Measurements from ENCODE around the gene COX8A.
A peak's percentile ranks its signal among the peaks of the same experiment; 100 is the strongest.

The COX8A gene

GRCh38 chr11:63974259-63975143, at the start of gene COX8A:
COX8A (plus strand) TSS chr11:63974620; CDS start chr11:63974681, 61 bp downstream.
- Histone ChIP-seq H3K4me3 (ENCODE audit: low read length) (peak within 1 kb of the TSS; percentile 97), H3K27me3 (replicated peaks; ENCODE audit: control insufficient read depth, insufficient read depth, low read length) (no peaks in the 10 kb centered on the region), H3K9me3 (ENCODE audit: control insufficient read depth, low read length) (no peaks in the 10 kb centered on the region), H3K9ac (ENCODE audit: low read length) (peak within 1 kb of the TSS; percentile 98), H3K4me1 (ENCODE audit: control insufficient read depth, insufficient read depth, low read length) (peaks cover 17% of the 10 kb centered on the region), H3K36me3 (ENCODE audit: control insufficient read depth, insufficient read depth, low read length, severe bottlenecking) (peaks cover 6% of the 10 kb centered on the region)
- DNase-seq (ENCODE audit: low read depth): peak; percentile 100

GRCh38 chr11:63929616-63930015, 44.8 kb upstream of the COX8A start:
- Histone ChIP-seq H3K9ac (ENCODE audit: low read length) (no peak overlapping the region), H3K4me1 (ENCODE audit: control insufficient read depth, insufficient read depth, low read length) (peaks cover 6% of the 10 kb centered on the region), H3K36me3 (ENCODE audit: control insufficient read depth, insufficient read depth, low read length, severe bottlenecking) (no peaks in the 10 kb centered on the region), H3K4me3 (ENCODE audit: low read length) (no peak overlapping the region), H3K9me3 (ENCODE audit: control insufficient read depth, low read length) (no peaks in the 10 kb centered on the region), H3K27me3 (replicated peaks; ENCODE audit: control insufficient read depth, insufficient read depth, low read length) (peaks cover 5% of the 10 kb centered on the region)
- DNase-seq (ENCODE audit: low read depth): no peak

- H3K9ac ChIP-seq (ENCODE audit: low read length): no peak overlapping the region
- DNase-seq (ENCODE audit: low read depth): no peak
- no peaks in the 10 kb centered on the region for H3K9me3 ChIP-seq (ENCODE audit: control insufficient read depth, low read length)
- H3K4me3 ChIP-seq (ENCODE audit: low read length): no peak overlapping the region
- no peaks in the 10 kb centered on the region for H3K27me3 ChIP-seq (replicated peaks; ENCODE audit: control insufficient read depth, insufficient read depth, low read length)
- H3K4me1 ChIP-seq (ENCODE audit: control insufficient read depth, insufficient read depth, low read length): peaks cover 6% of the 10 kb centered on the region
- H3K36me3 ChIP-seq (ENCODE audit: control insufficient read depth, insufficient read depth, low read length, severe bottlenecking): no peaks in the 10 kb centered on the region
Measured at GRCh38 chr11:63931045-63931444, 43.4 kb upstream of the COX8A start.

GRCh38 chr11:63931876-63932275, 42.5 kb upstream of the COX8A start:
- Histone ChIP-seq H3K9ac (ENCODE audit: low read length) (no peak overlapping the region), H3K27me3 (replicated peaks; ENCODE audit: control insufficient read depth, insufficient read depth, low read length) (no peaks in the 10 kb centered on the region), H3K4me1 (ENCODE audit: control insufficient read depth, insufficient read depth, low read length) (peaks cover 6% of the 10 kb centered on the region), H3K4me3 (ENCODE audit: low read length) (no peak overlapping the region), H3K36me3 (ENCODE audit: control insufficient read depth, insufficient read depth, low read length, severe bottlenecking) (no peaks in the 10 kb centered on the region), H3K9me3 (ENCODE audit: control insufficient read depth, low read length) (no peaks in the 10 kb centered on the region)
- DNase-seq (ENCODE audit: low read depth): no peak

- H3K36me3 ChIP-seq (ENCODE audit: control insufficient read depth, insufficient read depth, low read length, severe bottlenecking): no peaks in the 10 kb centered on the region
- DNase-seq (ENCODE audit: low read depth): no peak
- H3K9me3 ChIP-seq (ENCODE audit: control insufficient read depth, low read length): no peaks in the 10 kb centered on the region
Measured at GRCh38 chr11:63933459-63933858, 41.0 kb upstream of the COX8A start.

GRCh38 chr11:63937713-63938478, 36.5 kb upstream of the COX8A start:
- H3K9ac ChIP-seq (ENCODE audit: low read length): no peak overlapping the region
- H3K36me3 ChIP-seq (ENCODE audit: control insufficient read depth, insufficient read depth, low read length, severe bottlenecking): no peaks in the 10 kb centered on the region

More at GRCh38 chr11:63933459-63933858, 41.0 kb upstream of the COX8A start:
- peaks cover 9% of the 10 kb centered on the region for H3K4me1 ChIP-seq (ENCODE audit: control insufficient read depth, insufficient read depth, low read length)
- no peak overlapping the region for H3K4me3 ChIP-seq (ENCODE audit: low read length)
- no peak overlapping the region for H3K9ac ChIP-seq (ENCODE audit: low read length)
- no peaks in the 10 kb centered on the region for H3K27me3 ChIP-seq (replicated peaks; ENCODE audit: control insufficient read depth, insufficient read depth, low read length)

GRCh38 chr11:63938479-63939396, 35.7 kb upstream of the COX8A start, which contains the start of gene NAA40:
NAA40 (plus strand) TSS chr11:63939002; CDS start chr11:63939097, 95 bp downstream.
- H3K36me3 ChIP-seq (ENCODE audit: control insufficient read depth, insufficient read depth, low read length, severe bottlenecking): no peaks in the 10 kb centered on the region
- peaks cover 11% of the 10 kb centered on the region for H3K4me1 ChIP-seq (ENCODE audit: control insufficient read depth, insufficient read depth, low read length)
- DNase-seq (ENCODE audit: low read depth): peak; percentile 91
- H3K9me3 ChIP-seq (ENCODE audit: control insufficient read depth, low read length): no peaks in the 10 kb centered on the region
- H3K4me3 ChIP-seq (ENCODE audit: low read length): peak within 1 kb of the TSS; percentile 90
- peak within 1 kb of the TSS; percentile 86 for H3K9ac ChIP-seq (ENCODE audit: low read length)
- no peaks in the 10 kb centered on the region for H3K27me3 ChIP-seq (replicated peaks; ENCODE audit: control insufficient read depth, insufficient read depth, low read length)

More at GRCh38 chr11:63937713-63938478, 36.5 kb upstream of the COX8A start:
- Histone ChIP-seq H3K9me3 (ENCODE audit: control insufficient read depth, low read length) (no peaks in the 10 kb centered on the region), H3K27me3 (replicated peaks; ENCODE audit: control insufficient read depth, insufficient read depth, low read length) (no peaks in the 10 kb centered on the region), H3K4me1 (ENCODE audit: control insufficient read depth, insufficient read depth, low read length) (peaks cover 15% of the 10 kb centered on the region), H3K4me3 (ENCODE audit: low read length) (peak overlapping the region; percentile 90)
- no peak for DNase-seq (ENCODE audit: low read depth)

- peak overlapping the region; percentile 86 for H3K9ac ChIP-seq (ENCODE audit: low read length)
- DNase-seq (ENCODE audit: low read depth): peak; percentile 53
- peaks cover 13% of the 10 kb centered on the region for H3K4me1 ChIP-seq (ENCODE audit: control insufficient read depth, insufficient read depth, low read length)
- no peaks in the 10 kb centered on the region for H3K27me3 ChIP-seq (replicated peaks; ENCODE audit: control insufficient read depth, insufficient read depth, low read length)
- H3K36me3 ChIP-seq (ENCODE audit: control insufficient read depth, insufficient read depth, low read length, severe bottlenecking): no peaks in the 10 kb centered on the region
- H3K4me3 ChIP-seq (ENCODE audit: low read length): peak overlapping the region; percentile 90
- no peaks in the 10 kb centered on the region for H3K9me3 ChIP-seq (ENCODE audit: control insufficient read depth, low read length)
Measured at GRCh38 chr11:63939397-63939891, 35.0 kb upstream of the COX8A start.

GRCh38 chr11:63940786-63941185, 33.6 kb upstream of the COX8A start:
- H3K27me3 ChIP-seq (replicated peaks; ENCODE audit: control insufficient read depth, insufficient read depth, low read length): no peaks in the 10 kb centered on the region
- no peak overlapping the region for H3K9ac ChIP-seq (ENCODE audit: low read length)
- no peaks in the 10 kb centered on the region for H3K36me3 ChIP-seq (ENCODE audit: control insufficient read depth, insufficient read depth, low read length, severe bottlenecking)
- H3K9me3 ChIP-seq (ENCODE audit: control insufficient read depth, low read length): no peaks in the 10 kb centered on the region
- no peak overlapping the region for H3K4me3 ChIP-seq (ENCODE audit: low read length)
- no peak for DNase-seq (ENCODE audit: low read depth)
- H3K4me1 ChIP-seq (ENCODE audit: control insufficient read depth, insufficient read depth, low read length): peaks cover 27% of the 10 kb centered on the region

GRCh38 chr11:63941901-63942300, 32.5 kb upstream of the COX8A start:
- peaks cover 10% of the 10 kb centered on the region for H3K36me3 ChIP-seq (ENCODE audit: control insufficient read depth, insufficient read depth, low read length, severe bottlenecking)
- no peaks in the 10 kb centered on the region for H3K27me3 ChIP-seq (replicated peaks; ENCODE audit: control insufficient read depth, insufficient read depth, low read length)
- no peaks in the 10 kb centered on the region for H3K9me3 ChIP-seq (ENCODE audit: control insufficient read depth, low read length)
- DNase-seq (ENCODE audit: low read depth): no peak
- peaks cover 29% of the 10 kb centered on the region for H3K4me1 ChIP-seq (ENCODE audit: control insufficient read depth, insufficient read depth, low read length)
- H3K9ac ChIP-seq (ENCODE audit: low read length): no peak overlapping the region
- H3K4me3 ChIP-seq (ENCODE audit: low read length): no peak overlapping the region
